Stomach (tissue), 9 donors: ENCODE data around the gene ITCH. TPM values are rescaled to one million over a fixed set of nuclear protein-coding genes. Genes with fewer than 3 reads are reported as not detected.
A peak's percentile ranks its signal among the peaks of the same experiment; 100 is the strongest.

ENCODE experiments used
- DNase-seq, 2 donors: peaks; one replicate each; pipeline versions ENCODE4 v3.0.0 to v3.0.0-alpha.2; 2013 to 2019
- H3K27ac ChIP-seq, 5 donors: fragments of 200-600 bp in 4 of 5; sonication (generic) in 4 of 5; one replicate each; pipeline ENCODE4 v1.5.1; 2013 to 2019; ENCODE audit warnings: mild to moderate bottlenecking in 1 of 5, moderate library complexity in 1 of 5
- H3K27me3 ChIP-seq, 3 donors: fragments of 200-600 bp; sonication (generic); one replicate each; pipeline ENCODE4 v1.5.1; 2017 to 2019; ENCODE audit warnings: mixed run types in 1 of 3
- H3K36me3 ChIP-seq, 4 donors: fragments of 200-600 bp; sonication (generic); 1 replicate in 3 of 4; 2 replicates in 1 of 4; pipeline ENCODE4 v1.5.1; 2016 to 2019
- H3K4me1 ChIP-seq, 4 donors: fragments of 200-600 bp; sonication (generic); one replicate each; pipeline ENCODE4 v1.5.1; 2016 to 2019
- H3K4me3 ChIP-seq, 4 donors: fragments of 200-600 bp; sonication (generic) in 3 of 4; one replicate each; pipeline ENCODE4 v1.5.1; 2016 to 2019; ENCODE audit warnings: mild to moderate bottlenecking in 1 of 4
- H3K9me3 ChIP-seq, 4 donors: fragments of 200-600 bp; sonication (generic); one replicate each; pipeline ENCODE4 v1.5.1; 2016 to 2019
- EP300 ChIP-seq: sonication (generic); formaldehyde crosslinking; IDR thresholded peaks from one replicate; pipeline ENCODE4 v1.6.1; 2017; ENCODE audit warnings: antibody characterized with exemption
- POLR2A ChIP-seq, 4 donors: fragments of 450-650 bp; IDR thresholded peaks; one replicate each; pipeline ENCODE4 v1.6.1; 2016; ENCODE audit warnings: antibody characterized with exemption in 4 of 4, control low read depth in 2 of 4, mild to moderate bottlenecking in 1 of 4, moderate library complexity in 1 of 4
- POLR2AphosphoS5 ChIP-seq, 3 donors: sonication (generic); formaldehyde crosslinking; IDR thresholded peaks; one replicate each; pipeline ENCODE4 v1.6.1; 2016; ENCODE audit warnings: antibody characterized with exemption in 3 of 3
- whole genome bisulfite sequencing, 5 donors: extraction: QIAGEN DNeasy Blood & Tissue Kit in 3 of 5; methylation state at CpG; one replicate each; pipeline versions ENCODE4 v1.1.5 to v1.1.7; 2013 to 2018; 5-methylcytosine and 5-hydroxymethylcytosine counted together
- intact Hi-C: fragments of 100-400 bp; cut with DNase I; formaldehyde crosslinking; loops from one replicate; pipeline ENCODE4 v1.15.1; 2023; ENCODE audit warnings: low total_unique reads
- polyA plus RNA-seq, 3 donors: library from polyadenylated mRNA; stranded (reverse); fragments of 200-250 nt; gene quantifications; one replicate each; pipeline ENCODE4 v1.2.3, GENCODE V29; 2013
- total RNA-seq, 5 donors: library from RNA; depleted of rRNA; stranded (reverse); fragments of >200 nt; gene quantifications; one replicate each; pipeline versions ENCODE4 v1.1.0 to v1.2.3, GENCODE V29; 2014 to 2016
- TF ChIP-seq, protein P1 (sequence below), 7 experiments: fragments of 450-650 bp in 4 of 7; fragments of 200-600 bp in 3 of 7; sonication (generic) in 3 of 7; IDR thresholded peaks; one replicate each; pipeline ENCODE4 v1.5.1; 2016 to 2019; ENCODE audit warnings: antibody characterized with exemption in 7 of 7, control low read depth in 2 of 7, mild to moderate bottlenecking in 1 of 7
- donor health status: healthy with polysubstance abuse.
- donor health status: Bipolar disorder and iron deficiency.
- donor health status: healthy.

The ITCH gene
- total and polyA plus RNA-seq, 8 donors = 7.2 to 138 (median 35.6) TPM

DNA sequence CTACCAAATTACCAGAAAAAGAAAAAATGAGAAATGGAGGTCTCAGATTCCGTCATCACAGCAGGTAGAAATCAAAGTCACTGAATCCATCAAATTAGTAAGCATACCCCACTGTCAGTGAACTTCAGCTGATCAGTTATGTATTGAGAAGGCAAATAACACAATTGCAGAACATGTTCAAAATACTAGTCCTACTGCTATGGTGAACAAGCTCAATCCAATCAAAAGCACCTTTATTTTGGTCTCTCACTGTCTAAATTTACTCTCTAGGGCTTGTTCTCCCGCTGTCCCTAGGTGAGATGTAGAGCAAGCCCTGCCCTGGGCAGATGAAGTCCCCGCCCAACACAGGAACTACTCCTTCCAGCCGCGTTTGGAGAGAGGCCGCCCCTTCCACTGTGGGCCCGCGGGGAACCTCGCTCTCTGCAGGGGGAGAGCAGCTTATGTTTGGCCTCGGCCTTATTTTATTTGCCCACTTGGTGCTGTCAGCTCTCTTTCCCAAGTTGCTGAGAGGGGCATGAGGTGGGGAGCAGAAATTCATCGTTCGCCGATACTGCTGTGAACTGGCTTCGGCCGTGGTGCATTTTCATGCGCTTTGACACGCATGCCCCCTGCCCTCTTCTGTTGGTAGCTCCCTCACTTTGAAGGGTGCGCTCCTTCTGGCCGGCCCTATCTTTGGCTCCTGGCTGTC is 181.2 kb downstream of the ITCH start:
- peaks cover 0 to 16% (median 0%) of the 10 kb centered on the region in 4 donors for H3K4me1 ChIP-seq
- H3K4me3 ChIP-seq = peak overlapping the region in 1 of 4 donors; percentile 11
- no peaks in the 10 kb centered on the region for H3K27me3 ChIP-seq
- no peaks in the 10 kb centered on the region for H3K9me3 ChIP-seq
- H3K27ac ChIP-seq = no peak overlapping the region
- peaks cover 18 to 36% (median 34%) of the 10 kb centered on the region in 4 donors for H3K36me3 ChIP-seq
- intact Hi-C loops = no loop called here
- TF ChIP-seq EP300 (no peak), POLR2AphosphoS5 (IDR thresholded peaks at IDR 0.05) (no peak), POLR2A (IDR thresholded peaks at IDR 0.05) (no peak)
- TF ChIP-seq, protein P1, sequence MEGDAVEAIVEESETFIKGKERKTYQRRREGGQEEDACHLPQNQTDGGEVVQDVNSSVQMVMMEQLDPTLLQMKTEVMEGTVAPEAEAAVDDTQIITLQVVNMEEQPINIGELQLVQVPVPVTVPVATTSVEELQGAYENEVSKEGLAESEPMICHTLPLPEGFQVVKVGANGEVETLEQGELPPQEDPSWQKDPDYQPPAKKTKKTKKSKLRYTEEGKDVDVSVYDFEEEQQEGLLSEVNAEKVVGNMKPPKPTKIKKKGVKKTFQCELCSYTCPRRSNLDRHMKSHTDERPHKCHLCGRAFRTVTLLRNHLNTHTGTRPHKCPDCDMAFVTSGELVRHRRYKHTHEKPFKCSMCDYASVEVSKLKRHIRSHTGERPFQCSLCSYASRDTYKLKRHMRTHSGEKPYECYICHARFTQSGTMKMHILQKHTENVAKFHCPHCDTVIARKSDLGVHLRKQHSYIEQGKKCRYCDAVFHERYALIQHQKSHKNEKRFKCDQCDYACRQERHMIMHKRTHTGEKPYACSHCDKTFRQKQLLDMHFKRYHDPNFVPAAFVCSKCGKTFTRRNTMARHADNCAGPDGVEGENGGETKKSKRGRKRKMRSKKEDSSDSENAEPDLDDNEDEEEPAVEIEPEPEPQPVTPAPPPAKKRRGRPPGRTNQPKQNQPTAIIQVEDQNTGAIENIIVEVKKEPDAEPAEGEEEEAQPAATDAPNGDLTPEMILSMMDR (IDR thresholded peaks at IDR 0.05) = no peak
- DNase-seq = peak in 1 of 2 donors; percentile 69
- 14 to 35% (median 18%) methylated on average over 18 to 19 of the region's 19 CpGs for WGBS, 5 donors

- no peak overlapping the region for H3K4me3 ChIP-seq
- H3K4me1 ChIP-seq = peaks cover 0 to 24% (median 0%) of the 10 kb centered on the region in 4 donors
- H3K9me3 ChIP-seq = no peaks in the 10 kb centered on the region
- H3K36me3 ChIP-seq = peaks cover 0 to 11% (median 8%) of the 10 kb centered on the region in 4 donors
- H3K27me3 ChIP-seq = no peaks in the 10 kb centered on the region
- WGBS, 5 donors = 58 to 86% (median 71%) methylated on average over 11 of the region's 11 CpGs
- TF ChIP-seq POLR2AphosphoS5 (IDR thresholded peaks at IDR 0.05) = no peak
- TF ChIP-seq, protein P1 (IDR thresholded peaks at IDR 0.05) = no peak
- no peak for TF ChIP-seq POLR2A (IDR thresholded peaks at IDR 0.05)
- no peak for TF ChIP-seq EP300
- DNase-seq = peak in 1 of 2 donors; percentile 50
- intact Hi-C loops = no loop called here
- H3K27ac ChIP-seq = no peak overlapping the region
Measured at GRCh38 chr20:34546751-34547181, 183.7 kb downstream of the ITCH start.

- no peaks in the 10 kb centered on the region for H3K9me3 ChIP-seq
- no peaks in the 10 kb centered on the region for H3K27me3 ChIP-seq
- H3K4me1 ChIP-seq = peaks cover 0 to 28% (median 4%) of the 10 kb centered on the region in 4 donors
- intact Hi-C loops = no loop called here
- no peak overlapping the region for H3K4me3 ChIP-seq
- no peak overlapping the region for H3K27ac ChIP-seq
- TF ChIP-seq, protein P1 (IDR thresholded peaks at IDR 0.05) = no peak
- TF ChIP-seq EP300 (no peak), POLR2A (IDR thresholded peaks at IDR 0.05) (no peak)
- H3K36me3 ChIP-seq = no peaks in the 10 kb centered on the region
- no peak for DNase-seq
- WGBS, 5 donors = 86 to 93% (median 91%) methylated on average over 22 of the region's 22 CpGs
Measured at GRCh38 chr20:34547844-34548613, 185.0 kb downstream of the ITCH start.

DNA sequence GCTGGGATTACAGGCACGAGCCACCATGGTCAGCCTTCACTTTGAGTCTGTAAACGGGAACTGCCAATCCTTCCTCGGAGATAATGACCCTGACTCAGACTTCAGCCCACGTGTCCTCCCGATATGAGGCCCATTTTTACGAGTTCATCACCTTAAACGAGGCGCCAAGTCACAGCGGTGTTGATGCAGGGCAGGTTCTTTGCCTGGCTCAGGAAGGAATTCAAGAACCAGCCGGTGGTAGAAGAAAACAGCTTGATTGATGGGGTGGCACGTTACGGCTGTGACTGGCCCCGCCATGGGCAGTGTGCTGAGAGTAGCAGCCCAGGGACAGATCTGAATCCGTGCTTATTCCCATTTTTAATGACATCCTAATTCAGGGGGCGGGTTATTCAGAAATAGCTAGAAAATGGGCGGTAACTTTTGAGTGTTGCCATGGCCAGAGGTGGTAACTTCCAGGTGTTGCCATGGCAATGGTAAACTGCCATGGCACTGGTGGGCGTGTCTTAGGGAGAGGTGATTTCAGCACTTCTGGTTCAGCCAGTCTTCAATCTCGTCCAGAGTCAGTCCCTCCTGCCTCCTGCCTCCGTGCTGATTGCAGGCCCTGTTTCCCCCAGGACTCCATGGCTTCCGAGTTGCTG is 186.3 kb downstream of the ITCH start:
- WGBS, 5 donors = 50 to 63% (median 59%) methylated on average over 18 to 20 of the region's 20 CpGs
- Histone ChIP-seq H3K36me3 (no peaks in the 10 kb centered on the region), H3K4me1 (peaks cover 0 to 27% (median 14%) of the 10 kb centered on the region in 4 donors), H3K27ac (no peak overlapping the region), H3K27me3 (no peaks in the 10 kb centered on the region), H3K9me3 (no peaks in the 10 kb centered on the region), H3K4me3 (no peak overlapping the region)
- peak in 1 of 2 donors; percentile 90 for DNase-seq
- intact Hi-C loops = no loop called here
- TF ChIP-seq EP300 = no peak
